ENCODE measurements around the gene HNMT.

HNMT gene

GRCh38 chr2:138015494-138015893, 51.2 kb downstream of the HNMT start:
- H3K9me2 ChIP-seq (replicated peaks; ENCODE audit: insufficient read depth, low read length) = no peaks in the 10 kb centered on the region
- no peak overlapping the region for H3K27ac ChIP-seq (ENCODE audit: low read depth, low read length)
- no peak overlapping the region for H3K4me3 ChIP-seq (ENCODE audit: insufficient read depth, low read length, poor library complexity, severe bottlenecking)
- no peaks in the 10 kb centered on the region for H3K79me2 ChIP-seq (ENCODE audit: insufficient read depth, low read length)
- no peak overlapping the region for H2AFZ ChIP-seq (ENCODE audit: low read depth, low read length, severe bottlenecking)
- no peaks in the 10 kb centered on the region for H3K36me3 ChIP-seq (ENCODE audit: low read length)
- H3K9ac ChIP-seq (ENCODE audit: low read length) = no peak overlapping the region
- H3K27me3 ChIP-seq (ENCODE audit: low read length) = no peaks in the 10 kb centered on the region
- H3K9me3 ChIP-seq (ENCODE audit: insufficient read depth, low read length) = no peaks in the 10 kb centered on the region
- H4K20me1 ChIP-seq (ENCODE audit: low read depth, low read length) = no peaks in the 10 kb centered on the region
- no peaks in the 10 kb centered on the region for H3F3A ChIP-seq (ENCODE audit: insufficient read depth)
- TF ChIP-seq EZH2phosphoT487 (conservative IDR thresholded peaks at IDR 0.05; ENCODE audit: low read length) (no peak), CTCF (IDR thresholded peaks at IDR 0.05; ENCODE audit: insufficient read depth, low read length, poor library complexity, severe bottlenecking) (no peak)
- H3K4me2 ChIP-seq (ENCODE audit: low read depth, low read length, poor library complexity, severe bottlenecking) = no peak overlapping the region

GRCh38 chr2:138016351-138017087, 52.2 kb downstream of the HNMT start:
- H3K4me2 ChIP-seq (ENCODE audit: low read depth, low read length, poor library complexity, severe bottlenecking) = no peak overlapping the region
- no peak overlapping the region for H3K27ac ChIP-seq (ENCODE audit: low read depth, low read length)
- TF ChIP-seq CTCF (IDR thresholded peaks at IDR 0.05; ENCODE audit: insufficient read depth, low read length, poor library complexity, severe bottlenecking) (no peak), EZH2phosphoT487 (conservative IDR thresholded peaks at IDR 0.05; ENCODE audit: low read length) (no peak)
- no peaks in the 10 kb centered on the region for H3K27me3 ChIP-seq (ENCODE audit: low read length)
- no peaks in the 10 kb centered on the region for H3K79me2 ChIP-seq (ENCODE audit: insufficient read depth, low read length)
- H3K9me3 ChIP-seq (ENCODE audit: insufficient read depth, low read length) = no peaks in the 10 kb centered on the region
- no peaks in the 10 kb centered on the region for H3K9me2 ChIP-seq (replicated peaks; ENCODE audit: insufficient read depth, low read length)
- no peaks in the 10 kb centered on the region for H3F3A ChIP-seq (ENCODE audit: insufficient read depth)
- H3K4me3 ChIP-seq (ENCODE audit: insufficient read depth, low read length, poor library complexity, severe bottlenecking) = no peak overlapping the region
- no peaks in the 10 kb centered on the region for H3K36me3 ChIP-seq (ENCODE audit: low read length)
- H4K20me1 ChIP-seq (ENCODE audit: low read depth, low read length) = no peaks in the 10 kb centered on the region
- H3K9ac ChIP-seq (ENCODE audit: low read length) = no peak overlapping the region
- no peak overlapping the region for H2AFZ ChIP-seq (ENCODE audit: low read depth, low read length, severe bottlenecking)

GRCh38 chr2:138017824-138018223, 53.6 kb downstream of the HNMT start:
- no peak overlapping the region for H2AFZ ChIP-seq (ENCODE audit: low read depth, low read length, severe bottlenecking)
- H4K20me1 ChIP-seq (ENCODE audit: low read depth, low read length) = no peaks in the 10 kb centered on the region
- H3K79me2 ChIP-seq (ENCODE audit: insufficient read depth, low read length) = no peaks in the 10 kb centered on the region
- H3K9me2 ChIP-seq (replicated peaks; ENCODE audit: insufficient read depth, low read length) = no peaks in the 10 kb centered on the region
- no peak overlapping the region for H3K4me2 ChIP-seq (ENCODE audit: low read depth, low read length, poor library complexity, severe bottlenecking)
- no peaks in the 10 kb centered on the region for H3K36me3 ChIP-seq (ENCODE audit: low read length)
- no peak overlapping the region for H3K4me3 ChIP-seq (ENCODE audit: insufficient read depth, low read length, poor library complexity, severe bottlenecking)
- no peak overlapping the region for H3K9ac ChIP-seq (ENCODE audit: low read length)
- TF ChIP-seq EZH2phosphoT487 (conservative IDR thresholded peaks at IDR 0.05; ENCODE audit: low read length) (no peak), CTCF (IDR thresholded peaks at IDR 0.05; ENCODE audit: insufficient read depth, low read length, poor library complexity, severe bottlenecking) (no peak)
- H3F3A ChIP-seq (ENCODE audit: insufficient read depth) = no peaks in the 10 kb centered on the region
- H3K27ac ChIP-seq (ENCODE audit: low read depth, low read length) = no peak overlapping the region
- H3K9me3 ChIP-seq (ENCODE audit: insufficient read depth, low read length) = no peaks in the 10 kb centered on the region
- H3K27me3 ChIP-seq (ENCODE audit: low read length) = no peaks in the 10 kb centered on the region
